Lung (tissue), 12 donors: ENCODE results near the gene ETS2. TPM values are rescaled to one million over a fixed set of nuclear protein-coding genes. Genes with fewer than 3 reads are reported as not detected.

Source experiments
- ATAC-seq: fragments of 200-7000 bp; cut with Tn5 transposase; one replicate; pipeline ENCODE4 v1.9.1; 2020; ENCODE audit warnings: moderate number of reproducible peaks; ENCODE audit not compliant: insufficient read depth, low FRiP score
- DNase-seq, 3 donors: peaks; one replicate each; pipeline ENCODE4 v3.0.0-alpha.2; 2013 to 2017
- H3K27ac ChIP-seq, 2 donors: one replicate each; pipeline ENCODE4 v1.5.1; 2013; ENCODE audit warnings: mild to moderate bottlenecking in 2 of 2, moderate library complexity in 2 of 2, control low read depth in 1 of 2, inconsistent platforms in 1 of 2, low read depth in 1 of 2, low read length in 1 of 2
- H3K27me3 ChIP-seq, 3 donors: one replicate each; pipeline ENCODE4 v1.5.1; 2013; ENCODE audit warnings: low read length in 2 of 3; ENCODE audit not compliant: control insufficient read depth in 3 of 3, insufficient read depth in 3 of 3
- H3K36me3 ChIP-seq, 4 donors: one replicate each; pipeline ENCODE4 v1.5.1; 2013; ENCODE audit warnings: low read length in 4 of 4, mild to moderate bottlenecking in 1 of 4, moderate library complexity in 1 of 4; ENCODE audit not compliant: control insufficient read depth in 4 of 4, insufficient read depth in 4 of 4
- H3K4me1 ChIP-seq, 5 donors: one replicate each; pipeline ENCODE4 v1.5.1; 2013; ENCODE audit warnings: low read length in 5 of 5, mild to moderate bottlenecking in 2 of 5, moderate library complexity in 1 of 5; ENCODE audit not compliant: control insufficient read depth in 5 of 5, insufficient read depth in 5 of 5
- H3K4me3 ChIP-seq: one replicate; pipeline ENCODE4 v1.5.1; 2013; ENCODE audit warnings: mild to moderate bottlenecking, control low read depth, moderate library complexity
- H3K9ac ChIP-seq, 2 donors: one replicate each; pipeline ENCODE4 v1.5.1; 2013; ENCODE audit warnings: low read length in 2 of 2, control low read depth in 1 of 2; ENCODE audit not compliant: insufficient read depth in 1 of 2
- H3K9me3 ChIP-seq, 4 donors: one replicate each; pipeline ENCODE4 v1.5.1; 2013; ENCODE audit warnings: low read length in 3 of 4, mild to moderate bottlenecking in 1 of 4, moderate library complexity in 1 of 4; ENCODE audit not compliant: control insufficient read depth in 4 of 4, insufficient read depth in 3 of 4
- WGBS, 2 donors: extraction: QIAGEN DNeasy Blood & Tissue Kit; methylation state at CpG; one replicate each; pipeline ENCODE4 v1.1.7; 2013; 5-methylcytosine and 5-hydroxymethylcytosine counted together
- polyA plus RNA-seq, 2 donors: library from polyadenylated mRNA; stranded (reverse); fragments of 200-250 nt; gene quantifications; one replicate each; pipeline ENCODE4 v1.2.1, GENCODE V29; 2013
- total RNA-seq, 2 donors: library from RNA; depleted of rRNA in 1 of 2; stranded (reverse); fragments of >200 nt in 1 of 2; gene quantifications; one replicate each; pipeline ENCODE4 v1.2.1, GENCODE V29; 2014 to 2021
- TF ChIP-seq, protein P1 (sequence below): IDR thresholded peaks from 2 replicates; pipeline ENCODE4 v1.5.1; 2012; ENCODE audit warnings: mild to moderate bottlenecking; ENCODE audit errors: control extremely low read depth, extremely low read depth
- donor health status: control.
- donor health status: control.
- donor health status: Bipolar disorder and iron deficiency.
- donor health status: healthy.
- donor health status: DM: yes; HTN: yes; CAD: no.

The ETS2 gene
- total and polyA plus RNA-seq, 4 donors, result 64.7 to 186 (median 158) TPM

DNA sequence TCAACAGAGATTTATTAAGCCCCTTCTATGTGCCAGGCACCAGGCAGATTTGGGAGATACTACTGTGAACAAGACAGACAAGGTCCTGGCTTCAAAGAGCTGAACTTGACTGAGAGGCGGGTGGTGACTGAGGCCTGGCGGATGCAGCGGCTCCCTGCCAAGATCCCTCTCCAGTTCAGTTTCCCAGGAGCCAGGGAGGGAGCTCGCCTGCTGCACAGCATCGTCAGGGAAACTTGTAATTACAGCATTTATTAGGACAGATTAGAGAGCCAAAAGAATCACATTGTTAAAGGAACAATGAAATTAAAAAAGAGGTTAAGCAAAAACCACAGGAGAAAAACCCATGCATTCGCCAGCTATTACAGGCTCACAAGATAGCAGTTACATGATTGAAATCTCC, 55.3 kb downstream of the ETS2 start:
- H3K9me3 ChIP-seq, result no peaks in the 10 kb centered on the region
- H3K9ac ChIP-seq, result no peak overlapping the region
- H3K4me1 ChIP-seq, result peaks cover 0 to 9% (median 0%) of the 10 kb centered on the region in 5 donors
- ATAC-seq, result no peak
- H3K4me3 ChIP-seq, result no peak overlapping the region
- H3K36me3 ChIP-seq, result no peaks in the 10 kb centered on the region
- DNase-seq, result peak; percentile 78 to 87 (median 81)
- no peak overlapping the region for H3K27ac ChIP-seq
- H3K27me3 ChIP-seq, result no peaks in the 10 kb centered on the region
- TF ChIP-seq, protein P1, sequence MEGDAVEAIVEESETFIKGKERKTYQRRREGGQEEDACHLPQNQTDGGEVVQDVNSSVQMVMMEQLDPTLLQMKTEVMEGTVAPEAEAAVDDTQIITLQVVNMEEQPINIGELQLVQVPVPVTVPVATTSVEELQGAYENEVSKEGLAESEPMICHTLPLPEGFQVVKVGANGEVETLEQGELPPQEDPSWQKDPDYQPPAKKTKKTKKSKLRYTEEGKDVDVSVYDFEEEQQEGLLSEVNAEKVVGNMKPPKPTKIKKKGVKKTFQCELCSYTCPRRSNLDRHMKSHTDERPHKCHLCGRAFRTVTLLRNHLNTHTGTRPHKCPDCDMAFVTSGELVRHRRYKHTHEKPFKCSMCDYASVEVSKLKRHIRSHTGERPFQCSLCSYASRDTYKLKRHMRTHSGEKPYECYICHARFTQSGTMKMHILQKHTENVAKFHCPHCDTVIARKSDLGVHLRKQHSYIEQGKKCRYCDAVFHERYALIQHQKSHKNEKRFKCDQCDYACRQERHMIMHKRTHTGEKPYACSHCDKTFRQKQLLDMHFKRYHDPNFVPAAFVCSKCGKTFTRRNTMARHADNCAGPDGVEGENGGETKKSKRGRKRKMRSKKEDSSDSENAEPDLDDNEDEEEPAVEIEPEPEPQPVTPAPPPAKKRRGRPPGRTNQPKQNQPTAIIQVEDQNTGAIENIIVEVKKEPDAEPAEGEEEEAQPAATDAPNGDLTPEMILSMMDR, result no peak
- WGBS, 2 donors, result 69 to 85% methylated on average over 6 of the region's 6 CpGs

DNA sequence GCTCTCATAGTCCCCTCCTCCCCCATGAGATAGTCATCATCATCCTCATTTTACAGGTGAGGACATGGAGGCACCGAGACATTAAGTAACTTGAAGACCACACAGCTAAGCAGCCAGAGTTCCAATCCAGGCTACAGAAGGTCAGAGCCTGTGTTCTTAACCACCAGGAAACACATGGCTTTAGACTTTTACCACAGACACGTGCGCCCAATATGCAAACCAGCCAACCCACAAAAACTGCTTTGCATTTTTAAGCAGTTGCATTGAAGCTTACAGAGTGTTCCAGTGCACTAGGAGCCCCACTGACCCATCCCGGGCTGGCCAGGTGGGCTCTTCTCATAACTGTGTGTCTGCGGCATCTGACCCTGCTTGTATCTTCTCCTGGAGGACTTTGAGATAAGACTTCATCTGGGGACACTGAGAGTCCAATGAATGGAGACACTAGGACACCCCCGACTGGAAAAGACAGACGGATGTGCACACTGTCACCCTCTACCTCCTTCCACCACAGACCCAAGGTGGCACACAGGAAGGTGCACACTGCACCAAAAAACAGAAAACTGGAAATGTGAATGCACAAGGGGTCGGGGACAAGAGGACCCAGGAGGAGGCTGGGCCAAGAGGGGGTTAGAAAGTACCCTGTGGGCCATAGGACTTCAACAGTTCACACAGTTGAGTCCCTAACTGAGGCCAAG, 56.4 kb downstream of the ETS2 start:
- peaks cover 0 to 9% (median 0%) of the 10 kb centered on the region in 5 donors for H3K4me1 ChIP-seq
- no peak for DNase-seq
- H3K4me3 ChIP-seq, result no peak overlapping the region
- no peaks in the 10 kb centered on the region for H3K36me3 ChIP-seq
- TF ChIP-seq, protein P1, result no peak
- 36 to 67% methylated on average over 8 of the region's 8 CpGs for WGBS, 2 donors
- no peak for ATAC-seq
- H3K27ac ChIP-seq, result no peak overlapping the region
- H3K9ac ChIP-seq, result no peak overlapping the region
- no peaks in the 10 kb centered on the region for H3K9me3 ChIP-seq
- H3K27me3 ChIP-seq, result no peaks in the 10 kb centered on the region

DNA sequence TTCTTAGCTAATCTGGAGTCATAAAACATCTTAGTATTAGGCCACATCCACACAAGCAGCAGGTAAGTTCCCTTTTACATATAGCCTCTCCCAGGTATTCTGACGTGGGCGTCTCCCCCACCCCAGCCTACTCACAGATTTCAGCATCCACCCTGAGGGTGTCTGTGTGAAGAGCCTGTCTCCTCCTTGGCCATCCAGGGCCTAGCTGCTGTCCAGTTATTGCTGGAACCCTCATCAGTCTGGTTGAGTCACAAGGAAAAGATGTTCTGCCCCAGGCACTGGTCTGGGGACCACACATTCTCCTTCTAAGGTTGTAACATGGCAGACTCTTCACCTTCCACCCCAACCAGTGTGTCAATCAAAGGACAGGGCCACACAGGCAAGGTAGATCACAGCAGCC, 57.6 kb downstream of the ETS2 start:
- H3K9me3 ChIP-seq, result no peaks in the 10 kb centered on the region
- ATAC-seq, result no peak
- no peaks in the 10 kb centered on the region for H3K27me3 ChIP-seq
- H3K27ac ChIP-seq, result no peak overlapping the region
- DNase-seq, result no peak
- no peak overlapping the region for H3K4me3 ChIP-seq
- H3K36me3 ChIP-seq, result no peaks in the 10 kb centered on the region
- TF ChIP-seq, protein P1, result no peak
- WGBS, 2 donors, result 96 to 100% methylated on average over 2 of the region's 2 CpGs
- no peak overlapping the region for H3K9ac ChIP-seq
- H3K4me1 ChIP-seq, result peaks cover 0 to 9% (median 0%) of the 10 kb centered on the region in 5 donors
